Measurements from ENCODE around the gene BCL2A1.
"Not testable (repeated sequence)": the region's sequence is repeated elsewhere in the genome, so short reads cannot be mapped to it uniquely, and the experiment has no call there.

Gene BCL2A1

DNA sequence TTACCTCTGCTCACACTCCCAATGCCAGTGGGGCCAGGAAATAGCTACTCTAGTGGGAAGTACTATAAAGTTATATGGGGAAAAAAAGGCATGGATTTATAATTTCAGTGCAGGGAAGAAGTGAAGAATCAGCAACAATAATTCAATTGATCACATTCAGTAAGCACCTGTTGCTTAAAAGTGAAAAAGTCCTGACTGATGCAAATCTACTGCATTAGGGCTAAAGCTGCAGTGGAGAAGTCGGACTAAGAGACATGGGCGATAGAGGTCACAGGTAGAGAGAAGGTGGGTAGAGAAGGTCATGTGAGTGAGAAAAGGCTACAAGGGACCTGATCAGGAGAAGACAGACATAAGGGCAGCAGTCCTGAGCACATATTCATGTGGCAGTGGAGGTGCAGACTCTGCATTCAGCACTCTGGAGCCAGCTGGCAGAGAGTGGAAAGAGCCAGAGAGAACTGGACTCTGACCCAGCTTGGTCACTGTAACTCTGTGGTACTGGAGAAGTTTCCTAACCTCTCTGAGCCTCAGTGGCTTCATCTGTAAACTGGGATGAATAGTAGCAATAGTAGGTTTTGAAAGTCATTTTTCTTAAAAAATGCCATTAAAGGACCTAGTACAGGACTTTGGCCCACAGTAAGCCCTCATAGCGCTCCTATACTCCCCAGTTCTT lies 17.6 kb upstream of the BCL2A1 start:
- DNase-seq: no peak

DNA sequence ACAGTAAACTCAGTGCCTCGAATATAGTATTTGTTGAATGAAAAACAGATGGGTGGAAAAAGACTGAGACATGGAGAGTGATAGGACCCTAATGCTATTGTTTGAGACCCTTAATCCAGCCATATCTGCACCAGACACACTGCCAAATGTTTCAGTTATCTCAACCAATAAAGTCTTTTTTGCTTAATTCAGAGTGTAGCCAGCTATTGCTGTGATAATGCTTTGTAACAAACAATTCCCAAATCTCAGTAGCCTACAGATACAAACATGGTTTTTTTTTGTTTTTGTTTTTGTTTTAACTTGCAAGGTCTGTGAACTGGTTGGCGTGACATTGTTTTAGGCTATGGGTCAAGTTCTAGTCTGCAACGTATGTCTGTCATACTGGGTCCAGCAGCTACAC lies 17.0 kb upstream of the BCL2A1 start:
- DNase-seq: no peak

DNA sequence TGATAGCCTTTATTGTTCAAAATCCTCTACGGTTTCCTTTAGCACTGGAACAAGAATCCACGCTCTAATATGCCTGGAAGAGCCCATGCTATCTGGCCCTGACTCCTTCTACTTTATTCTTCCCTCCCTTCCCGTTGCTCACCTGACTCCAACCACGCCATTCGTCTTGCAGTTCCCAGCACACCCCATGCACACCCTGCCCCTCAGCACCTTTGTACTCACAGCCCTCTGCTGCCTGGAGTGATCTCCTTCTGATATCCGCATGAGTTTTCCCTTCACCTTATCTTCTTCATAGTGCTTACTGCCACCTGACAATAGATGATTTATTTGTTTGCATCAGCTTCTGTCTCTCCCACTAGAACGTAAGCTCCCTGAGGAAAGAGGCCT lies 16.6 kb upstream of the BCL2A1 start:
- no peak for DNase-seq

DNA sequence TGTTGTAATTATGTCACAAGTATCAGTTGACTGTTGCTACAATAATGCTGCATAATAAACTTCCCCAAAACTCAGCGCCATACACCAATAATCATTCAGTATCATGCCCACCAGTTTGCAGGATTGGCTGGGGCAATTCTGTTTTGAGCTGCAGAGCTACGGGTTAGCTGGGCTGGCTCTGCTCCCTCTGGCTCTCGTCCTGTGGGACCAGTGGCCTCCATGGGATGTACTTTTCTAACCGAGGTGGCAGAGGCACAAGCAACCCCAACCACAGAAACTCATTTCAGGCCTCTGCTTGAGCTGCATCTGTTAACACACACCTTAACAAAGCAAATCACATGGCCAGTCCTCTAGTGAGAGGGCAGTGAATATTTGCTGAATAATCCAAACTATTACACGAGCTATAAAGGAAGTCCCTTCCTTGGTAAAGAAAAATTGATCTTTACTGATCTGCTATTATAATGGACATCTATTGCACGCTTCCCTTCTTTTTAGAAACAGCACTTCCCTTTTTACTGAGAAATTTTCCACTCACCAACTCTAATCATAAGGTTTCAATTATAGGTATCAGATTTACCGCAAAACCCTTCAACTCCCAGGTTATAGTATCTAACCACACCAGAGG lies 10.9 kb upstream of the BCL2A1 start:
- DNase-seq: no peak

DNA sequence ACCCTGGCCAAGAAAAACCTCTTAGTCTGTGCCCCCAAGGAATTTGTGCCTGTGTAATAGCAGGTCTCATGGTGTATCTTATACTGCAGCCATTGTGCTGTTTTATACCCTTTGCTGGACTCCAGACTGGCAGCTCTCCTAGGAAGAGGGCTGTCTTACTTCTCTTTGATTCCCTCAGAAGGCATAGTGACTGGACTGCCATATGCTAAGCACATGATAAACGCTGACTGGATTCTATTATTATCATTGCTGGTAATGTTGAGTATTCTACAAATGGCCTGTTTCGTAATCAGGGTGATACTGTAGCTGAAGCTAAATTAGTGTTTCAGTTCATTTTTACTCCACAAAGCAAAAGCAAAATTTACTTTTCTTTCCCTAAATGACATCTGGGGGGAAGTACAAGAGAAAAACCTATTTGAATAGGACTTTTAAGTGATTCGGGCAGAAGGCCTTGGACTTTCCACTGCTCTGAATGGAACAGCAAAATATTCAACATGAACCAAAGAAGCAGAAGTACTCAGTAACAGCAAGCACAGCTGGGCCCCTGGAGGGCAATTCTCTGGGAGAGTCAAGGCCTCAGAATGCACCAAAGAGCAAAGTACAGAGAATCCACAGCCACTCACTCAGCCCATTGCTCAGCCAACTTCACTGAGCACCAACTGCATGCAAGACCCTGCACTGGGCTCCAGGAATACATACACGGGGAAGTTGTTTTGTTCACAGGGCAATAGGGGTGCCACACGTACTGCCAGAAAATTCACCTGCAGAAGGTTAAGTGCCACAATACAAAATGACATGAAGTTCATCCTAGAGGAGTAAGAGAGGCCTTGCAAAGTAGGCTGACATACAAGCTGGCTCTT lies 7.9 kb upstream of the BCL2A1 start:
- DNase-seq: no peak

DNA sequence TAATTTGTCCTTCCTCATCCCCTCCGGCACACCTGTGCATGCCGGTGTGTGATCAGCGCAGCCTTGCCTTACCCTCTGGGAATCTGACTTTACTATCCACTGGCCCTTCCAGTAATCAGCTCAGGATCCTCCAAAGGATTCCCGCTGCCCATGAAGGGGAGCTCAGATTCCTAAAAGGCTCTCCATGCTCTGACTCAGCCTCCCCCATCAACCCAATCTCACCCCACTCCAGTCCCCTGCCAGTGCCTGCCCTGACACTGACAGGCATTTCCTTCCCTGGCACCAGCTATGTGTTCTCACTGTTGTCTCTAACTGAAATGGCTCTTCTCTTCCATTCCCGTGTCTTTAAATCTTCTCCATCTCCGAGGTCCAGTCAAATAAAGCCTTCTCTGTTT lies 7.3 kb upstream of the BCL2A1 start:
- no peak for DNase-seq

DNA sequence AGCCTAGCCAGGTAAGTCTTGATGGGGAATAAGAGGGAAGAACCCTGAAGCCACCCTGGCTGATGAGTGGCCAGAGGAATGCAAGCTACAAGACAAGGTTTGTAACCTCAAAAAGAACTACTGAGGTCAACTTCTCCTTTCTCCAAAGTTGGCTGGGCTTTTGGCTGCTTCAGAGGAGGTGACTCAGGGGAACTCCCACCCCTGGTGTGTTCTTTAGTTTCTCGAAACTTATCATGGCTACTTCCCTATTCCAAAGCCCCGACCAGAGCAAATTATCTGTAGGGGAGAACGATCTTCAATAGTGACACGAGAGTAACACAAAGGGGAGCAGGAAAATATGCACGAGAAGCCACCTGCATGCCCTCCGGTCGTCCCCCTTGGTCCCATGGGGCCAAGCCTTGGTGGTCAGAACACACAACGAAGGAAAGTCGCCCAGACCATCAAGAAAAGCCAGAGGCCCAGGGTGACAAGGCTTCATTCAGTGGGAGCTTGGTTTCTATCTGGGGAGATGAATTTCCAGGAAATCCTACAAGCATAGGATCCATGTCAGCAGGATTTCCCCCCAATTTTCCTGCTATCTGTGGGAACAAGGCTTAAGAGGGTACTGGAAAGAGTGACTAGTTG lies 6.5 kb upstream of the BCL2A1 start:
- DNase-seq: no peak

DNA sequence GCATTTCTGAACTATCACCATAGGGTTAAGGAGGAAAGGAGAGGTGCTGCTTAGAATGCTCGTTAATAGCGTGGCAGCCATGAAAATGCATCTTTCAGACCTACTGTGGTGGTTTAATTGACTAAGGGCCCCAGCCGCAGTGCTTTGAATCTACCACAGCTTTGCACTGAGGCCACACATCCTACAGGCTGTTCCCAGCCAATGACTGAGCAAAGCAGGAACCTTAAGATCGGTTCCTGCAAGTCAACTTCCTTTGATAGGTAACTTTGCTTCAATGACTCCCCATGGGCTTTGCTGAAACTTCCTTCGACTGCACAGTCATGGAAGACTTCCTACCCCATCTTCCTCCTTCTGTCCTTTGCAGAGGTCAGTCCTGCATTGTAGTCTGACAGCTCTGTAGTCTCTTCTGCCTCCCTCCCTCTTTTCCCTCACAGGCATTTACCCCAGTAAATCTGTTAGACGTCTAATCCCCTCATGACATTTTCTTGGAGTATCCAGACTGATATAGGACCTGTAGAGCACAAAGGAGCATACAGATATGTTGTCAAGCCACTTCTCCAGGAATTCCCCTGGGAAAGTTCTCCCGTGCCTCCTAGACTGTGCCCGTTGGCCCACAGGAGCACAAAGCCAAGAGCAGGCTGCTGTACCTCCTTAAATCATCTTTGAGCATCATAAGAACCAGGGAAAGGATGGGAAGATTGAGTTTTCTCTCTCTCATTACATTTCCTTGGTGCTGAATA lies 2.6 kb upstream of the BCL2A1 start:
- DNase-seq: no peak

DNA sequence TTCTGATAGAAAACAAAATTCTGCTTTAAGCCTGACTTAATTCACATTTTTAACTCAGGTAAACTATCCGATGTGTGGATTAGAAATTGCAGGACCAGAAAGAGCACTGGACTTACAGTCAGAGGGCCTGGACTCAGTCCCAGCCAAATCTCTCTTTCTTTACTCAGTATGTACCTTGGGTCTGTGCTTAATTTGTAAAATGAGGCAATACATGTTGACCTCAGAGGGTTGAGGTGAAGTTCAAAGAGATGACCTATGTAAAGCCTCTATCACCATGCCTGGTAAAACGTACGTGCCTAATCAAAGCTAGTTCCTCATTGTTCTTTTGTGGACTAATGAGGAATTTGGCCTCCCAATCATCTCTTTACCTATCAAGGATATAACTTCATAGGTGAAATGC lies 1.9 kb upstream of the BCL2A1 start:
- DNase-seq: no peak

DNA sequence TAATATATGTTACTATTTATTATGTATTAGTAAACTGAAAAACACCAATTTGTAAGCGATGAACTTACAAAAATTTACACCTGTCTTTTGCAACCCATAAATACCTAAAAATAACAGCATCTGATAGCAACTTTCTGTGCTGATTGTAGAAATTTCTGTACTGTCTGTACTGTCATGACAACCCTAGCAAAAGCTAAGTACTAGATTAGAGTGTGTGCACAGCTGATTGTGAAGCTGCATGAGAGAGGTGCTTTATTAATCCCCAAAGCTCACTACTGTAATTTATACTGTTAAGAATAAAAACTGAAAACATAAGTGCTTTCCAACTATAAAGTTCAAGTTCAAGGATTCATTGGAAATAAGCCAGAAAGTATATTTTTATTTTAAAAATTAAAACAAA lies 815 bp downstream of the BCL2A1 start:
- DNase-seq: no peak

DNA sequence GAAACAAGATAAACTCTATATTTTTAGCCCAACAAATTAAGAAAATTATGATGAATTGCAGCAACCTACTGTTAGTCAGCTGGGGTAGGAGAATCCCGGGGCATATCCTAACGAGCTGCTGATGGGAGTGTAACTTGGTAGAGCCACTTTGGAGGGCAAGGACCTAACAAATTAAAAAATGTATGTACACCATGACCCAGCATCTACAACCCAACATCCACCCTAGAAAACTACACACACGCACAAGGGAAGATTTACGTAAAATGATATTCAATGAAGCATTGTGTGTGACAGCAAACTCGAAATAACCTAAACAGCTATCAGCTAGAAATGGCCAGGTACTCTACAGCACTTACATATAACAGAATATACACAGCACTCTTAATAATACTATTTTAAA lies 1.9 kb downstream of the BCL2A1 start:
- DNase-seq: no peak

DNA sequence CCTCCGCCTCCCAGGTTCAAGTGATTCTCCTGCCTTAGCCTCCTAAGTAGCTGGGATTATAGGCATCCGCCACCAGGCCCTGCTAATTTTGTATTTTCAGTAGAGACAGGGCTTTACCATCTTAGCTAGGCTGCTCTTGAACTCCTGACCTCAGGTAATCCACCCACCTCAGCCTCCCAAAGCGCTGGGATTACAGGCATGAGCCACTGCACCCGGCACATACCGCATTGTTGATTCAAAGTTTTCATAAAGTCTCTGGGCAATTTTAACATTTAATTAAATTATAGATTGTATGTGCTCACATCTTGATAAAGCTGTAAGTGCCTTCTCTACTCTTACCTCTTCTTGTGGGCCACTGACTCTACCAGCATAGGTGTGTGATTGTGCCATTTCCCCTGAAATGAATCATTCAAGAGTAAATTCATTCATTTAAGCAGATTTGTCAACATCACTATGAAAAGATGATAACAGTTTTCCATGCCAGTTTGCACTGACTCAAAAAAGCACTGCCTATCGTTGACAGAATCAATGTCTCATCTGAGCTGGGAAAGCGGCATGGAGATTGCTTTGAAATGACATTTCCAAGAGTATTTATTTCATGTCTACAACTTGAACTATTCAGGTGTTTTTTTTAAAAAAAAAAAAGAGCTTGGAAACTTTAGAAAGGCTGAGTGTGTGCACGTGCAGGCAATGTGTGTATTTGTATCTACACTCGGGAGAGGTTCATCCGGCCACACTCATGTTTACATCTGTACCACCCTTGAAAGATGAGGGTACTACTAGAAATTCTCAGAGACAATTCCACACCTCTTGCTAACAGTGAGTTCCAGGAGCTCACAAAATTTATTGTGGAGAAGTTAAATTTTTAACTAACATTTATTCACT lies 3.5 kb downstream of the BCL2A1 start:
- no peak for DNase-seq

DNA sequence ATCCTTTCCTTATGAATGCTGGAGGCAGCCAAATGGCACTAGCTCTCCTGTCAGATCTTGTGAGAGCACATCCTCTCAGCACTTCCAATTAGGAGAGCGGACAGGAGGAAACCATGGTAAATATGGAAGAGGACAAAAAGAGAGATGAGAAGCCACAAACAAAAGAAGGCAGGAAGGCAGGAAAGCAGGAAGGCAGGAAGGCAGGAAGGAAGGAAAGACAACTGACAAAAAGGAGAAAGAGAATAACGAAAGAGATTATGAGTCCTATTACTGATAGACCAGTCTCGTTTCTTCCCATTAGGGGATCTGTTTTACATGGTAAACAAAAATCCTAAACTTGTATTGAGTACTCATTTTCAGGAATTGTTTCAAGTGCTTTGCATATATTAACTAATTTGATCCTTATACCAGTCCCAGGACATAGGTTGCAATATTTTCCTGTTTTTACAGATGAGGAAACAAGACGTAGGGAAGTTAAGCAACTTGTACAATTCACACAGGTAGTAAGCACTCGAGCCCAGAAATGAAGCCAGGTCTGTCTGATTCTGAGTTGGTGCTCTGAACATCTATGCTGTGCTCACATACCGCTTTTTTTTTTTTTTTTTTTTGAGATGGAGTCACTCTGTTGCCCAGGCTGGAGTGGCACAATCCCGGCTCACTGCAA lies 4.2 kb downstream of the BCL2A1 start:
- DNase-seq: no peak

DNA sequence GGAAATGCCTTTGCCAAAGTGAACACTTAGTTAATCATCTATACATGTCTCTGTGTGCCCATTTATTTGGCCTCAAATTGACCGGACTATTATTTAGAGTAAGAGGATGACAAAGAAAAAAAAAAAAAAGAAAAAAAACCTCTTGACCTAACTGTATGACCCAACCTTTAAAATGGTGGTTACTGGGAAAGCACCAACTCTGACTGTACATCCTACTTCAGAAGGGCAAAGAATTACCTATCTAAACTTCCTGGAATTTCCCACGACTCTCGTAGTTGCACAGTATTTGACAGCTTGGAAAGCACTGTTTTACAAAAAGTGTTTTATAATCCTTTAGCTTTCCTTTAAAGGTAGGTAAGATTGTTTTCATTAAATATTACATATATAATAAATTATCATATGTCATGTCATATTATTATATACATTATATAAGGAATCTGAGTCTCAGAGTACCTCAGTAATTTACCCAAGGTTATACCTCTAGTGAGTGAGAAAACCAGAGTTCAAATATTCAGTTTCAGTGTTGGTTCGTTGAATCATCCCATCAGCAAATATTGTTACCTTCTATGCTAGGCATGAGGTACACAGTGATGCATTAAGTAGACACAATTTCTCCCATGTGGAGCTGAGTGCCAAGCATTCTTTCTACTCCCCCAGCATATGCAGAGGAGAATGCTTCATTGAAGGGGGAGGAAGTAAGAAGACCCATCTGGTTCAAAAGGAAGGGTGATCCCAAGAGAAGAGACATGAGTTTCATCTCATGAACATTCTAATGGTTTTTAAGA lies 5.0 kb downstream of the BCL2A1 start:
- DNase-seq: no peak

DNA sequence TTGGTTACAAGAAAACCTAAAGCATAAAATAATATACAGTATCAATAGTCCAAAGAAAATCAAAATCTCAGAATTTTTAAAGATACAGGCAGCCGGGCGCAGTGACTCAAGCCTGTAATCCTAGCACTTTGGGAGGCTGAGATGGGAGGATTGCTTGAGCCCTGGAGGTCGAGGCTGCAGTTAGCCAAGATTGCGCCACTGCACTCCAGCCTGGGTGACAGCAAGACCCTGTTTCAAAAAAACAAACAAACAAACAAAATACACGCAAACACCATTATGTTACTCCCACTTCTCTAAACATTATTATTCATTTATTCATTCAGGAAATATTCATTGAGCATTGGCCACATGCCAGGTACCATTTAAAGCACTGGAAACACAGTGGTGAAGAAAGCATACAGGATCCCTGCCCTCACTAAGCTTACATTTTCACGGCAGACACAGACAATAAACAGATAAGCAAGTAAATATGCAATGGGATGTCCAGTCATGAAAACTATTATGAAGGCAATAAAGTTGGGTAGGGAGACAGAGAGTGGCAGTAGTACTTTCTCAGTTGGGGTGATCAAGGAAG lies 6.7 kb downstream of the BCL2A1 start:
- DNase-seq: no peak

DNA sequence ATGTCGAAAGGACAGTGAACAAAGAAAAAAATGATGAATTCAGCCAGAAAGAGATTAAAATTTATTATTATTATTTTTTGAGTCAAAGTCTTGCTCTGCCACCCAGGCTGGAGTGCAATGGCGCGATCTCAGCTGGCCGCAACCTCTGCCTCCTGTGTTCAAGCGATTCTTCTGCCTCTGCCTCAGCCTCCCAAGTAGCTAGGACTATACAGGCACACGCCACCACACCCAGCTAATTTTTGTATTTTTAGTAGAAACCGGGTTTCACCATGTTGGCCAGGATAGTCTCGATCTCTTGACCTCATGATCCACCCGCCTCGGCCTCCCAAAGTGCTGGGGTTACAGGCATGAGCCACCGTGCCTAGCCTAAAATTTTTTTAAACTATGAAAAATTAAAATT lies 8.1 kb downstream of the BCL2A1 start:
- DNase-seq: not testable (repeated sequence)

DNA sequence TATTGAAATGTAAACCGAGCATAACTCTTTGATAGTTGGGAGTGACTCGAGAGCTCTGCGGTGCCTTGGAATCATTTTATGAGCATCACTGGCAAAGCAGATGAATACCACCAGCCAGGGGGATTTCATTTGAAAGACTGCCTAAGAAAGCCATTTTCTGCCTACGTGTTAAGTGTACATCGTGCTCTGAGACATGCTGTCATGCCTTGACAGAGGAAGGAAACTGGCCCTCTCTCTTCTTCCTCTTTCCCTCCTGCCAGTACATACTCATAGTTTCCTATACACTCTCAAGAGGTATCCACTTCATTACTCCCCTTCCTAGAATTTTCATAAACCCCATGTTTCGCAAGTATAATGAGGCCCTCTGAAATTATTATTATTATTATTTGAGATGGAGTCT lies 8.8 kb downstream of the BCL2A1 start:
- no peak for DNase-seq

DNA sequence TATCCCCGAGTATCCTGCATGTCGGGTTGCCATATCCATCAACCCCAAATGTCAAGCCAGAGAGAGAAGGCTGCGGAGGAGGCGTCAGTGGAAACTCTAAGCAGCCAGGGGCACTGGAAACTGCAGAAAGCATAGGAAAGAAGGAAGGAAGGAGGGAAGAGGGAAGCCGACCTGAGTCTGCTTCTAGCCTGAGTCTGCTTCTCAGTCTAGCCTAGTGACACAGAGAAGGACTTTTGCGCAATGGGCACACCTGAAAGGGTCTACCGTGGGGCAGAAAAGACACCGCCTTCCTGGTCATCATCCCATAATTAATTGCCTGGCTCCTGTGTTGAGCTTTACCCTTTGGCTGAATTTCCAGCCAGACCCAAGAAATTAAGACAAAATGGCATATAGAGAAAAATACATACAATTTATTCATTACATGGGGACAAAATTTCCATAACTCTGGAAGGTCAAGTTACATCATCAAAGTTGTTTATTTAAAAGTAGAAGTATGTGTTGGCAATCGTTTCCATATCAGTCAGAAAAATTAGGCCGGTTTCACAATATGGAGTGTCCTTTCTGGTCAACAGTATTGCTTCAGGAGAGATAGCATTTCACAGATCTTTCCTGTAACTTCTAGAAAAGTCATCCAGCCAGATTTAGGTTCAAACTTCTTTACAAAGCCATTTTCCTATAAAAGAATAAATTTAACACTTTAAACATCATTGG lies 10.3 kb downstream of the BCL2A1 start:
- DNase-seq: no peak

DNA sequence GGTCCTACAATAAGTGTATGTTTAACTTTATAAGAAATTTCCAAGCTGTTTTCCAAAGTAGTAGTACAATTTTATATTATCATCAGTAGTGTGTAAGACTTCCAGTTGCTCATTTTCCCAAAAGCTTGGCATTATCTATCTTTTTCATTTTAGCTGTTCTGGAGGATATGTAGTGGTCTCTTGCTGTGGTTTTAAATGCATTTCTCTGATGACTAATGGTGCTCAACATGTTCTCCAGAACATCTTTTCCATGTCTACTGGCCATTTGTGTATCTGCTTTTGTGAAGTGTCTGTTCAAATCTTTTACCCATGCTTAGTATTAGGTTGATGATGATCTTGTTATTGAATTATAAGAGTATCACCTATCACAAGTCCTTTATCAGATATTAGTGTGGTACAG lies 13.3 kb downstream of the BCL2A1 start:
- no peak for DNase-seq
